ENCODE results near the gene PDE7B. TPM values are rescaled to one million over a fixed set of nuclear protein-coding genes. Genes with fewer than 3 reads are reported as not detected.
A peak's percentile ranks its signal among the peaks of the same experiment; 100 is the strongest.

PDE7B gene
- total RNA-seq, 1 experiment from 2014 or later = 3.5 TPM

- no peak for DNase-seq (ENCODE audit: low read depth)
Measured at GRCh38 chr6:136025736-136026135, 174.2 kb downstream of the PDE7B start.

GRCh38 chr6:136030131-136030530 is 178.6 kb downstream of the PDE7B start:
- DNase-seq (ENCODE audit: low read depth) = no peak

GRCh38 chr6:136031982-136032381 is 180.5 kb downstream of the PDE7B start:
- DNase-seq (ENCODE audit: low read depth) = peak; percentile 51

GRCh38 chr6:136033416-136033815 is 181.9 kb downstream of the PDE7B start:
- DNase-seq (ENCODE audit: low read depth) = no peak

- no peak for DNase-seq (ENCODE audit: low read depth)
Measured at GRCh38 chr6:136034422-136034821, 182.9 kb downstream of the PDE7B start.

GRCh38 chr6:136035378-136036070 is 184.0 kb downstream of the PDE7B start:
- peak; percentile 43 for DNase-seq (ENCODE audit: low read depth)

- DNase-seq (ENCODE audit: low read depth) = no peak
Measured at GRCh38 chr6:136036071-136036380, 184.5 kb downstream of the PDE7B start.

GRCh38 chr6:136036601-136037000 is 185.1 kb downstream of the PDE7B start:
- no peak for DNase-seq (ENCODE audit: low read depth)

GRCh38 chr6:136037242-136037875 is 185.9 kb downstream of the PDE7B start:
- no peak for DNase-seq (ENCODE audit: low read depth)

GRCh38 chr6:136037876-136038460 is 186.5 kb downstream of the PDE7B start:
- DNase-seq (ENCODE audit: low read depth) = no peak

GRCh38 chr6:136038531-136038930 is 187.0 kb downstream of the PDE7B start:
- DNase-seq (ENCODE audit: low read depth) = no peak

- DNase-seq (ENCODE audit: low read depth) = no peak
Measured at GRCh38 chr6:136039185-136039584, 187.7 kb downstream of the PDE7B start.

- DNase-seq (ENCODE audit: low read depth) = no peak
Measured at GRCh38 chr6:136050475-136050874, 199.0 kb downstream of the PDE7B start.

- peak; percentile 51 for DNase-seq (ENCODE audit: low read depth)
Measured at GRCh38 chr6:136051140-136051775, 199.8 kb downstream of the PDE7B start.

GRCh38 chr6:136052031-136052430 is 200.5 kb downstream of the PDE7B start:
- DNase-seq (ENCODE audit: low read depth) = no peak

- no peak for DNase-seq (ENCODE audit: low read depth)
Measured at GRCh38 chr6:136058852-136059251, 207.4 kb downstream of the PDE7B start.

- DNase-seq (ENCODE audit: low read depth) = no peak
Measured at GRCh38 chr6:136059308-136059707, 207.8 kb downstream of the PDE7B start.

GRCh38 chr6:136060052-136060451 is 208.6 kb downstream of the PDE7B start:
- no peak for DNase-seq (ENCODE audit: low read depth)

- DNase-seq (ENCODE audit: low read depth) = no peak
Measured at GRCh38 chr6:136060759-136061158, 209.3 kb downstream of the PDE7B start.

GRCh38 chr6:136061701-136062100 is 210.2 kb downstream of the PDE7B start:
- no peak for DNase-seq (ENCODE audit: low read depth)

GRCh38 chr6:136063096-136063495 is 211.6 kb downstream of the PDE7B start:
- DNase-seq (ENCODE audit: low read depth) = peak; percentile 76

- peak; percentile 55 for DNase-seq (ENCODE audit: low read depth)
Measured at GRCh38 chr6:136066005-136066404, 214.5 kb downstream of the PDE7B start.

Data from M059J (cell line).